Vagina (tissue), 2 donors: ENCODE results near the gene SENP2. TPM values are rescaled to one million over a fixed set of nuclear protein-coding genes. Genes with fewer than 3 reads are reported as not detected.

ENCODE experiments used
- DNase-seq, 2 donors: peaks; one replicate each; pipeline ENCODE4 v3.0.0-alpha.2; 2017; ENCODE audit errors: extremely low spot score in 2 of 2
- H3K27ac ChIP-seq: fragments of 200-600 bp; sonication (generic); one replicate; pipeline ENCODE4 v1.5.1; 2019
- H3K27me3 ChIP-seq: fragments of 200-600 bp; sonication (generic); one replicate; pipeline ENCODE4 v1.5.1; 2019
- H3K36me3 ChIP-seq, 2 donors: fragments of 200-600 bp; sonication (generic); one replicate each; pipeline ENCODE4 v1.5.1; 2017 to 2019
- H3K4me1 ChIP-seq: fragments of 200-600 bp; sonication (generic); one replicate; pipeline ENCODE4 v1.5.1; 2019
- H3K4me3 ChIP-seq, 2 donors: fragments of 200-600 bp; sonication (generic); 1 replicate in 1 of 2; 2 replicates in 1 of 2; pipeline ENCODE4 v1.5.1; 2016 to 2019
- H3K9me3 ChIP-seq: fragments of 200-600 bp; sonication (generic); one replicate; pipeline ENCODE4 v1.5.1; 2019
- POLR2A ChIP-seq, 2 donors: fragments of 450-650 bp; IDR thresholded peaks; one replicate each; pipeline ENCODE4 v1.6.1; 2017; ENCODE audit warnings: antibody characterized with exemption in 2 of 2, mild to moderate bottlenecking in 2 of 2, moderate library complexity in 2 of 2
- POLR2AphosphoS5 ChIP-seq, 2 donors: sonication (generic); formaldehyde crosslinking; IDR thresholded peaks; one replicate each; pipeline ENCODE4 v1.9.0; 2017; ENCODE audit warnings: antibody characterized with exemption in 2 of 2, mild to moderate bottlenecking in 2 of 2, low read depth in 1 of 2; ENCODE audit not compliant: insufficient read depth in 1 of 2
- intact Hi-C: fragments of 100-400 bp; cut with DNase I; formaldehyde crosslinking; loops from one replicate; pipeline ENCODE4 v1.15.1; 2023
- total RNA-seq: library from RNA; depleted of rRNA; stranded (reverse); fragments of >200 nt; gene quantifications from one replicate; pipeline ENCODE4 v1.2.3, GENCODE V29; 2016
- TF ChIP-seq, protein P1 (sequence below), 3 experiments: fragments of 450-650 bp in 2 of 3; fragments of 200-600 bp in 1 of 3; sonication (generic) in 1 of 3; IDR thresholded peaks; one replicate each; pipeline ENCODE4 v1.5.1; 2017 to 2019; ENCODE audit warnings: antibody characterized with exemption in 3 of 3, mild to moderate bottlenecking in 2 of 3, moderate library complexity in 2 of 3

SENP2 gene
- total RNA-seq = 13.8 TPM

GRCh38 chr3:185585859-185586685, at the start of gene SENP2:
Gene SENP2 (plus strand): TSS chr3:185586295. CDS start chr3:185586414, 119 bp downstream.
- no peaks in the 10 kb centered on the region for H3K9me3 ChIP-seq
- peaks cover 0 to under 1% of the 10 kb centered on the region in 2 donors for H3K36me3 ChIP-seq
- TF ChIP-seq POLR2AphosphoS5 (IDR thresholded peaks at IDR 0.05; ENCODE audit: insufficient read depth in 1 of 2, low read depth in 1 of 2) (peak; percentile 92 to 96), POLR2A (IDR thresholded peaks at IDR 0.05) (peak; percentile 54 to 79)
- TF ChIP-seq, protein P1, sequence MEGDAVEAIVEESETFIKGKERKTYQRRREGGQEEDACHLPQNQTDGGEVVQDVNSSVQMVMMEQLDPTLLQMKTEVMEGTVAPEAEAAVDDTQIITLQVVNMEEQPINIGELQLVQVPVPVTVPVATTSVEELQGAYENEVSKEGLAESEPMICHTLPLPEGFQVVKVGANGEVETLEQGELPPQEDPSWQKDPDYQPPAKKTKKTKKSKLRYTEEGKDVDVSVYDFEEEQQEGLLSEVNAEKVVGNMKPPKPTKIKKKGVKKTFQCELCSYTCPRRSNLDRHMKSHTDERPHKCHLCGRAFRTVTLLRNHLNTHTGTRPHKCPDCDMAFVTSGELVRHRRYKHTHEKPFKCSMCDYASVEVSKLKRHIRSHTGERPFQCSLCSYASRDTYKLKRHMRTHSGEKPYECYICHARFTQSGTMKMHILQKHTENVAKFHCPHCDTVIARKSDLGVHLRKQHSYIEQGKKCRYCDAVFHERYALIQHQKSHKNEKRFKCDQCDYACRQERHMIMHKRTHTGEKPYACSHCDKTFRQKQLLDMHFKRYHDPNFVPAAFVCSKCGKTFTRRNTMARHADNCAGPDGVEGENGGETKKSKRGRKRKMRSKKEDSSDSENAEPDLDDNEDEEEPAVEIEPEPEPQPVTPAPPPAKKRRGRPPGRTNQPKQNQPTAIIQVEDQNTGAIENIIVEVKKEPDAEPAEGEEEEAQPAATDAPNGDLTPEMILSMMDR (IDR thresholded peaks at IDR 0.05) = peak in 1 of 3 experiments; percentile 34
- intact Hi-C loops = no loop called here
- H3K27me3 ChIP-seq = no peaks in the 10 kb centered on the region
- peak; percentile 99 to 100 for DNase-seq
- peaks cover 32% of the 10 kb centered on the region for H3K4me1 ChIP-seq
- peak within 1 kb of the TSS; percentile 93 to 98 for H3K4me3 ChIP-seq
- H3K27ac ChIP-seq = peak within 1 kb of the TSS; percentile 98

GRCh38 chr3:185537369-185537970, 48.6 kb upstream of the SENP2 start:
- no peak for DNase-seq
- no peaks in the 10 kb centered on the region for H3K27me3 ChIP-seq
- no peak overlapping the region for H3K27ac ChIP-seq
- no peaks in the 10 kb centered on the region for H3K36me3 ChIP-seq
- H3K4me1 ChIP-seq = no peaks in the 10 kb centered on the region
- H3K4me3 ChIP-seq = no peak overlapping the region
- intact Hi-C loops = no loop called here
- TF ChIP-seq, protein P1 (IDR thresholded peaks at IDR 0.05) = no peak
- TF ChIP-seq POLR2AphosphoS5 (IDR thresholded peaks at IDR 0.05; ENCODE audit: insufficient read depth in 1 of 2, low read depth in 1 of 2) (peak in 1 of 2 donors; percentile 52), POLR2A (IDR thresholded peaks at IDR 0.05) (no peak)
- H3K9me3 ChIP-seq = no peaks in the 10 kb centered on the region

DNA sequence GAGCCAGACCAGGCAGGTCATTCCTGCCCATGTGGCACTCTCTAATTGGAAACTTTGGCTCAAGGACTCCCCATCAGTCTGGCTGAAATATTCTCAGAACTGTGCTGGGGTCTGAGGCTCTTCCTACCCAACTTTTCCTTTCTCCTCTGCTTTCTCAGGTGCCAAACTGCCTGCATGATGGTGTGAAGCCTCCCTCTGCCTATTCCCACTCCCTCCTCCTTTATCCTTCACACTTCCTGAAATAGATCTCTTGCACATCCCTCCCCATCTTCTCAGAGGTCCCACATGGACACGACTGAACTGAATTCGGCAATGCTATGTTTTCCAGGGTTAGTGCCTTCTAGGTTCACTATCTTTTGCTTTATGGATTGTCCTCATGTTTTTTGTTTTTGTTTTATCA, 46.2 kb upstream of the SENP2 start:
- no peaks in the 10 kb centered on the region for H3K9me3 ChIP-seq
- no peak for TF ChIP-seq POLR2A (IDR thresholded peaks at IDR 0.05)
- TF ChIP-seq, protein P1 (IDR thresholded peaks at IDR 0.05) = no peak
- TF ChIP-seq POLR2AphosphoS5 (IDR thresholded peaks at IDR 0.05; ENCODE audit: insufficient read depth in 1 of 2, low read depth in 1 of 2) = no peak
- no peak overlapping the region for H3K4me3 ChIP-seq
- intact Hi-C loops = no loop called here
- H3K27ac ChIP-seq = no peak overlapping the region
- no peaks in the 10 kb centered on the region for H3K4me1 ChIP-seq
- no peak for DNase-seq
- H3K36me3 ChIP-seq = no peaks in the 10 kb centered on the region
- no peaks in the 10 kb centered on the region for H3K27me3 ChIP-seq

GRCh38 chr3:185540695-185541094, 45.4 kb upstream of the SENP2 start:
- TF ChIP-seq, protein P1 (IDR thresholded peaks at IDR 0.05) = no peak
- TF ChIP-seq POLR2A (IDR thresholded peaks at IDR 0.05) (no peak), POLR2AphosphoS5 (IDR thresholded peaks at IDR 0.05; ENCODE audit: insufficient read depth in 1 of 2, low read depth in 1 of 2) (no peak)
- no peak overlapping the region for H3K4me3 ChIP-seq
- H3K27ac ChIP-seq = no peak overlapping the region
- intact Hi-C loops = no loop called here
- no peaks in the 10 kb centered on the region for H3K4me1 ChIP-seq
- no peaks in the 10 kb centered on the region for H3K27me3 ChIP-seq
- no peaks in the 10 kb centered on the region for H3K36me3 ChIP-seq
- no peaks in the 10 kb centered on the region for H3K9me3 ChIP-seq
- DNase-seq = no peak

- Histone ChIP-seq H3K27ac (no peak overlapping the region), H3K9me3 (no peaks in the 10 kb centered on the region), H3K4me3 (no peak overlapping the region), H3K4me1 (peaks cover 7% of the 10 kb centered on the region), H3K36me3 (no peaks in the 10 kb centered on the region), H3K27me3 (no peaks in the 10 kb centered on the region)
- no peak for DNase-seq
- TF ChIP-seq, protein P1 (IDR thresholded peaks at IDR 0.05) = no peak
- TF ChIP-seq POLR2AphosphoS5 (IDR thresholded peaks at IDR 0.05; ENCODE audit: insufficient read depth in 1 of 2, low read depth in 1 of 2) = peak in 1 of 2 donors; percentile 18
- no peak for TF ChIP-seq POLR2A (IDR thresholded peaks at IDR 0.05)
- intact Hi-C loops = no loop called here
Observed at GRCh38 chr3:185549122-185549521, 37.0 kb upstream of the SENP2 start.
